ENCODE data around the gene RHBDD1. TPM values are rescaled to one million over a fixed set of nuclear protein-coding genes. Genes with fewer than 3 reads are reported as not detected.

RHBDD1 gene
- total RNA-seq, 1 donor from 2014 or later, result 90.2 TPM

- intact Hi-C loops (cut with micrococcal nuclease), result no loop called here
- ChIA-PET CTCF (no interaction called here), POLR2A (no interaction called here)
- H3K27me3 Mint-ChIP-seq, result no peaks in the 10 kb centered on the region
- no peak for TF ChIP-seq CTCF (IDR thresholded peaks at IDR 0.05)
- no peaks in the 10 kb centered on the region for H3K9me3 Mint-ChIP-seq
- H3K27ac Mint-ChIP-seq, result no peak overlapping the region
- DNase-seq (no peak), ATAC-seq (ENCODE audit: low read depth) (no peak)
- peaks cover 42% of the 10 kb centered on the region for H3K36me3 Mint-ChIP-seq (ENCODE audit: low read depth)
- H3K4me3 Mint-ChIP-seq, result no peak overlapping the region
- H3K4me1 Mint-ChIP-seq, result peaks cover 6% of the 10 kb centered on the region
Measured at GRCh38 chr2:226977775-226978190, 141.9 kb downstream of the RHBDD1 start.

- Mint-ChIP-seq H3K9me3 (no peaks in the 10 kb centered on the region), H3K27ac (no peak overlapping the region), H3K36me3 (ENCODE audit: low read depth) (peaks cover 38% of the 10 kb centered on the region), H3K4me1 (peaks cover 7% of the 10 kb centered on the region), H3K27me3 (no peaks in the 10 kb centered on the region), H3K4me3 (no peak overlapping the region)
- DNase-seq (no peak), ATAC-seq (ENCODE audit: low read depth) (no peak)
- POLR2A ChIA-PET, result no interaction called here
- CTCF ChIA-PET, result no interaction called here
- TF ChIP-seq CTCF (IDR thresholded peaks at IDR 0.05), result no peak
- intact Hi-C loops (cut with micrococcal nuclease), result no loop called here
Measured at GRCh38 chr2:226978300-226978699, 142.4 kb downstream of the RHBDD1 start.

GRCh38 chr2:226979004-226979403 lies 143.2 kb downstream of the RHBDD1 start:
- Mint-ChIP-seq H3K4me1 (peaks cover 11% of the 10 kb centered on the region), H3K9me3 (no peaks in the 10 kb centered on the region), H3K4me3 (no peak overlapping the region), H3K27ac (no peak overlapping the region), H3K27me3 (no peaks in the 10 kb centered on the region), H3K36me3 (ENCODE audit: low read depth) (peaks cover 32% of the 10 kb centered on the region)
- intact Hi-C loops (cut with micrococcal nuclease), result no loop called here
- DNase-seq (no peak), ATAC-seq (ENCODE audit: low read depth) (no peak)
- ChIA-PET CTCF (no interaction called here), POLR2A (no interaction called here)
- no peak for TF ChIP-seq CTCF (IDR thresholded peaks at IDR 0.05)

- Mint-ChIP-seq H3K4me1 (peaks cover 24% of the 10 kb centered on the region), H3K4me3 (no peak overlapping the region), H3K36me3 (ENCODE audit: low read depth) (peaks cover 24% of the 10 kb centered on the region), H3K9me3 (no peaks in the 10 kb centered on the region), H3K27me3 (no peaks in the 10 kb centered on the region), H3K27ac (peak overlapping the region; percentile 14)
- ATAC-seq (ENCODE audit: low read depth) (no peak), DNase-seq (no peak)
- POLR2A ChIA-PET, result interaction anchor here (1.6 kb wide), 1 partner anchor 146 kb away, joined by 6 read pairs; the partner anchor contains the start of gene RHBDD1
- CTCF ChIA-PET, result interaction anchor here (0.7 to 5.8 kb wide), 2 partner anchors 179 to 1093 kb away, joined by 3 to 39 read pairs; no protein-coding TSS in a partner anchor
- intact Hi-C loops (cut with micrococcal nuclease), result loop anchor here (10.0 kb wide), 3 partner anchors 427 to 1857 kb away; no protein-coding TSS in a partner anchor
- no peak for TF ChIP-seq CTCF (IDR thresholded peaks at IDR 0.05)
Measured at GRCh38 chr2:226981791-226982326, 146.0 kb downstream of the RHBDD1 start.

- Mint-ChIP-seq H3K27me3 (no peaks in the 10 kb centered on the region), H3K4me1 (peaks cover 24% of the 10 kb centered on the region), H3K9me3 (no peaks in the 10 kb centered on the region), H3K27ac (peak overlapping the region; percentile 80), H3K4me3 (no peak overlapping the region), H3K36me3 (ENCODE audit: low read depth) (peaks cover 17% of the 10 kb centered on the region)
- peak; percentile 8 for ATAC-seq (ENCODE audit: low read depth)
- no peak for DNase-seq
- no peak for TF ChIP-seq CTCF (IDR thresholded peaks at IDR 0.05)
- POLR2A ChIA-PET, result interaction anchor here (0.6 to 3.0 kb wide), 9 partner anchors 9 to 1710 kb away, joined by 3 to 22 read pairs (median 5); partner anchors contain the start of gene RHBDD1
- intact Hi-C loops (cut with micrococcal nuclease), result loop anchor here (1.0 to 10.0 kb wide), 6 partner anchors 149 to 1859 kb away; no protein-coding TSS in a partner anchor
- CTCF ChIA-PET, result interaction anchor here (1.6 to 5.8 kb wide), 5 partner anchors 14 to 1315 kb away, joined by 3 to 39 read pairs (median 9); partner anchors contain the start of gene IRS1
Measured at GRCh38 chr2:226983895-226984749, 148.3 kb downstream of the RHBDD1 start.

Measured in activated B cell treated with CpG ODN at 0.5 μM for 24 hours (primary cell).